ENCODE measurements around the gene DNAH2.

GRCh38 chr17:7704601-7705268, 12.8 kb upstream of the DNAH2 start, which contains the start of gene EFNB3:
- TF ChIP-seq CTCF (IDR thresholded peaks at IDR 0.05; ENCODE audit: extremely low read depth in 1 of 2, insufficient read depth in 1 of 2, low read depth in 1 of 2, low read length in 2 of 2): no peak
- no peak for TF ChIP-seq MAX (IDR thresholded peaks at IDR 0.05; ENCODE audit: insufficient read depth, insufficient read length)
- no peak for TF ChIP-seq POLR2AphosphoS5 (IDR thresholded peaks at IDR 0.05; ENCODE audit: insufficient read depth, low read depth, low read length)
- no peak for TF ChIP-seq GATA2 (IDR thresholded peaks at IDR 0.05; ENCODE audit: insufficient read depth, insufficient read length, low read depth, low read length)
- no peak for TF ChIP-seq POLR2A (IDR thresholded peaks at IDR 0.05; ENCODE audit: low read depth, low read length)
- peak; percentile 59 for TF ChIP-seq EZH2 (IDR thresholded peaks at IDR 0.05; ENCODE audit: borderline replicate concordance, low read depth, low read length, severe bottlenecking)
- no peak for TF ChIP-seq JUN (IDR thresholded peaks at IDR 0.05; ENCODE audit: borderline replicate concordance, insufficient read depth, insufficient read length, low read depth)
